ENCODE measurements around the gene MSANTD3. TPM values are rescaled to one million over a fixed set of nuclear protein-coding genes. Genes with fewer than 3 reads are reported as not detected.

MSANTD3 gene
- total and polyA plus RNA-seq, 2 experiments from 2014 or later = 19.7 to 34.5 TPM

- TF ChIP-seq EZH2 (IDR thresholded peaks at IDR 0.05; ENCODE audit: low read depth, unreplicated experiment) (no peak), CREB1 (CRISPR knock-in tag; IDR thresholded peaks at IDR 0.05; ENCODE audit: low read depth) (no peak), STAT1 (IDR thresholded peaks at IDR 0.05; ENCODE audit: unreplicated experiment) (no peak), ETS1 (IDR thresholded peaks at IDR 0.05) (no peak), REST (IDR thresholded peaks at IDR 0.05; ENCODE audit: unreplicated experiment) (no peak)
Measured at GRCh38 chr9:100478192-100478591, 51.2 kb downstream of the MSANTD3 start (continued).

- Histone ChIP-seq H2AFZ (no peak overlapping the region), H3K36me3 (ENCODE audit: insufficient read depth) (no peaks in the 10 kb centered on the region), H3K9me2 (ENCODE audit: insufficient read depth) (no peaks in the 10 kb centered on the region), H3K27ac (ENCODE audit: low read depth) (no peak overlapping the region), H3K27me3 (ENCODE audit: insufficient read depth) (no peaks in the 10 kb centered on the region), H4K20me1 (replicated peaks; ENCODE audit: insufficient read depth) (peaks cover 55% of the 10 kb centered on the region; the same call in 1 of the 2 replicates), H3F3A (replicated peaks; ENCODE audit: low read depth) (no peaks in the 10 kb centered on the region), H3K4me3 (no peak overlapping the region), H3K79me2 (replicated peaks; ENCODE audit: insufficient read depth) (peaks cover 100% of the 10 kb centered on the region), H3K4me2 (no peak overlapping the region), H3K4me1 (ENCODE audit: insufficient read depth) (peaks cover 12% of the 10 kb centered on the region)
- Mint-ChIP-seq H3K27me3 (ENCODE audit: insufficient read depth, low read depth, poor library complexity) (peaks cover 1% of the 10 kb centered on the region), H3K36me3 (ENCODE audit: low read depth) (no peaks in the 10 kb centered on the region), H3K4me1 (peaks cover 26% of the 10 kb centered on the region), H3K27ac (no peak overlapping the region), H3K9me3 (no peaks in the 10 kb centered on the region), H3K4me3 (no peak overlapping the region)
- ATAC-seq (no peak), DNase-seq (ENCODE audit: low spot score) (no peak)
- TF ChIP-seq EZH2phosphoT487 (IDR thresholded peaks at IDR 0.05; ENCODE audit: unreplicated experiment) (no peak), CREB1 (CRISPR knock-in tag; IDR thresholded peaks at IDR 0.05; ENCODE audit: low read depth) (no peak), STAT1 (IDR thresholded peaks at IDR 0.05; ENCODE audit: unreplicated experiment) (no peak), ZNF462 (CRISPR knock-in tag; IDR thresholded peaks at IDR 0.05) (no peak), NANOG (IDR thresholded peaks at IDR 0.05; ENCODE audit: borderline replicate concordance) (no peak), ETS1 (IDR thresholded peaks at IDR 0.05) (no peak), EZH2 (IDR thresholded peaks at IDR 0.05; ENCODE audit: low read depth, unreplicated experiment) (no peak), JUNB (IDR thresholded peaks at IDR 0.05; ENCODE audit: unreplicated experiment) (no peak)
Measured at GRCh38 chr9:100479820-100480219, 52.9 kb downstream of the MSANTD3 start.

All from GM23338 (cell line).